RWPE2 (cell line): Measurements from ENCODE around the gene SF3B2.
A peak's percentile ranks its signal among the peaks of the same experiment; 100 is the strongest.

Source experiments
- ATAC-seq: fragments of 200-7000 bp; cut with Tn5 transposase; 3 replicates; pipeline ENCODE4 v1.9.1; 2021; ENCODE audit warnings: low read depth
- DNase-seq: peaks from one replicate; pipeline ENCODE4 v3.0.0-alpha.2; 2020; ENCODE audit warnings: low spot score
- H3K27ac ChIP-seq: fragments of 450-650 bp; 2 replicates; pipeline ENCODE4 v1.5.1; 2017; ENCODE audit warnings: mild to moderate bottlenecking; ENCODE audit not compliant: poor library complexity, severe bottlenecking
- H3K27me3 ChIP-seq: fragments of 250-450 bp; sonication (Bioruptor Pico); 2 replicates; pipeline ENCODE4 v1.5.1; 2021; ENCODE audit warnings: mild to moderate bottlenecking, moderate library complexity; ENCODE audit not compliant: insufficient read depth, poor library complexity, severe bottlenecking
- H3K36me3 ChIP-seq: fragments of 250-450 bp; sonication (Bioruptor Pico); 2 replicates; pipeline ENCODE4 v1.5.1; 2020; ENCODE audit warnings: low read depth, mild to moderate bottlenecking, moderate library complexity
- H3K4me1 ChIP-seq: fragments of 250-450 bp; sonication (Bioruptor Pico); 2 replicates; pipeline ENCODE4 v1.5.1; 2021; ENCODE audit warnings: mild to moderate bottlenecking, moderate library complexity; ENCODE audit not compliant: insufficient read depth, poor library complexity, severe bottlenecking
- H3K4me3 ChIP-seq: fragments of 250-450 bp; sonication (Bioruptor Pico); 2 replicates; pipeline ENCODE4 v1.5.1; 2021; ENCODE audit warnings: mild to moderate bottlenecking, moderate library complexity; ENCODE audit not compliant: severe bottlenecking
- H3K9me3 ChIP-seq: fragments of 250-450 bp; sonication (Bioruptor Pico); 2 replicates; pipeline ENCODE4 v1.5.1; 2021; ENCODE audit warnings: mild to moderate bottlenecking, moderate library complexity; ENCODE audit not compliant: severe bottlenecking
- TF ChIP-seq, protein P1 (sequence below): fragments of 450-650 bp; IDR thresholded peaks from one replicate; pipeline ENCODE4 v1.5.1; 2017; ENCODE audit warnings: mild to moderate bottlenecking, moderate library complexity; ENCODE audit not compliant: poor library complexity, severe bottlenecking

The SF3B2 gene

DNA sequence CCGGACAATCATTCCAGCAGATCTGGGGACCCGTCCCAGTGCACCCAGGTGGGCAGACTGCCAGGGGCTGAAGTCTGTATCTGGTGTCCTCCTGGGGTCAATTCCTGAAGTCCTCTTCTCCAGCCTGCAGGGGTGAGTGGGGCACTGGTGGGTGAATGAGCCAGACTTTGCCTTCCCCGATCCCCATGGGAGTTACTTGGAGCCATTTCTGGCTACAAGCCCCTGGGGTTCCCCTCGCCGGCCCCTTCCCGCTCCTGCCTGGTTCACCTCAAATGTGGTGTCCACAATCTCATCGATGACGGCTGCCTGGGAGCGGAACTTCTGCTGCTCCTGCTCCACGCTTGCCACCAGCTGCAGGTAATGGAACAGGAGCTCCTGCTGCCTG lies 35.4 kb upstream of the SF3B2 start:
- TF ChIP-seq, protein P1, sequence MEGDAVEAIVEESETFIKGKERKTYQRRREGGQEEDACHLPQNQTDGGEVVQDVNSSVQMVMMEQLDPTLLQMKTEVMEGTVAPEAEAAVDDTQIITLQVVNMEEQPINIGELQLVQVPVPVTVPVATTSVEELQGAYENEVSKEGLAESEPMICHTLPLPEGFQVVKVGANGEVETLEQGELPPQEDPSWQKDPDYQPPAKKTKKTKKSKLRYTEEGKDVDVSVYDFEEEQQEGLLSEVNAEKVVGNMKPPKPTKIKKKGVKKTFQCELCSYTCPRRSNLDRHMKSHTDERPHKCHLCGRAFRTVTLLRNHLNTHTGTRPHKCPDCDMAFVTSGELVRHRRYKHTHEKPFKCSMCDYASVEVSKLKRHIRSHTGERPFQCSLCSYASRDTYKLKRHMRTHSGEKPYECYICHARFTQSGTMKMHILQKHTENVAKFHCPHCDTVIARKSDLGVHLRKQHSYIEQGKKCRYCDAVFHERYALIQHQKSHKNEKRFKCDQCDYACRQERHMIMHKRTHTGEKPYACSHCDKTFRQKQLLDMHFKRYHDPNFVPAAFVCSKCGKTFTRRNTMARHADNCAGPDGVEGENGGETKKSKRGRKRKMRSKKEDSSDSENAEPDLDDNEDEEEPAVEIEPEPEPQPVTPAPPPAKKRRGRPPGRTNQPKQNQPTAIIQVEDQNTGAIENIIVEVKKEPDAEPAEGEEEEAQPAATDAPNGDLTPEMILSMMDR = no peak
- H3K27me3 ChIP-seq = no peaks in the 10 kb centered on the region
- H3K9me3 ChIP-seq = no peaks in the 10 kb centered on the region
- peaks cover 38% of the 10 kb centered on the region for H3K4me1 ChIP-seq
- H3K27ac ChIP-seq = peak overlapping the region; percentile 75
- no peak overlapping the region for H3K4me3 ChIP-seq
- DNase-seq (peak; percentile 66), ATAC-seq (no peak)
- H3K36me3 ChIP-seq = no peaks in the 10 kb centered on the region

DNA sequence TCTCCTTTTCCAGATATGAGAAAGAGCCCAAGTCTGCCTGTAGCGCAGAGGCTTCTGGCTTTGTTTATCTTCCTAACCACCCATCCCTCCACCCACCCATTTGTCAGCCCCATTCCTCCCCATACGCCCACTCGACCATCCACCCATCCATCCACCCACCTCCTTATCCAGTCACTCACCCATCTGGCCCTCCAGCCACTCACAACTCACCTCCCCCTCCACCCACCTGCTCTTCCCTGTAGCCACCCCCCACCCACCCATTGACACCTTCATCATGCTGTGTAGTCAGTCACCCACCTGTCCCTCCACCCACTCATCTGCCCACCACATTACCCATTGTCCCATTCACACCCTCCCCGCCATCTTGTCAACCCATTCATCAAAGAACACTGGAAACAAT lies 34.8 kb upstream of the SF3B2 start:
- H3K4me1 ChIP-seq = peaks cover 33% of the 10 kb centered on the region
- H3K27ac ChIP-seq = no peak overlapping the region
- H3K9me3 ChIP-seq = no peaks in the 10 kb centered on the region
- DNase-seq (no peak), ATAC-seq (no peak)
- H3K4me3 ChIP-seq = no peak overlapping the region
- TF ChIP-seq, protein P1 = no peak
- no peaks in the 10 kb centered on the region for H3K36me3 ChIP-seq
- H3K27me3 ChIP-seq = no peaks in the 10 kb centered on the region

DNA sequence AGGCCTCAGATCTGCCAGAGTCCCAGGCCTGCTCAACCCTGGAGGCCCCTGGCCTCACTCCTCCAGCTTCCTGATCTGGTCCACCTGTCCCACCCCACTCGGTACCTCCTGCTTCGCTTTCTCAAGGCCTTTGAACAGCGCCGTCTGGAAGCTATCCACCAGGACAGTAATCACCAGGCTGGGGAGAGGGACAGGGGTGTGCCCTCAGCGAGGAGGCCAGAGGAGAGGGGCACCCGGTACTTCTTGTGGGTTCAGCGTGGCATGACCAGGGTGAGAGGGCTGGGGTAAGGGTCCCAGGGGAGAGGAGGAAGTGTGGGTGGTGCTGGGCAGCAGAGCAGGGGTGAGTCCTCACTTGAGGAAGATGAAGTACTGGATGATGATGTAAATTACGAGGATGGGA lies 32.0 kb upstream of the SF3B2 start:
- no peak overlapping the region for H3K4me3 ChIP-seq
- TF ChIP-seq, protein P1 = no peak
- no peak for ATAC-seq

DNA sequence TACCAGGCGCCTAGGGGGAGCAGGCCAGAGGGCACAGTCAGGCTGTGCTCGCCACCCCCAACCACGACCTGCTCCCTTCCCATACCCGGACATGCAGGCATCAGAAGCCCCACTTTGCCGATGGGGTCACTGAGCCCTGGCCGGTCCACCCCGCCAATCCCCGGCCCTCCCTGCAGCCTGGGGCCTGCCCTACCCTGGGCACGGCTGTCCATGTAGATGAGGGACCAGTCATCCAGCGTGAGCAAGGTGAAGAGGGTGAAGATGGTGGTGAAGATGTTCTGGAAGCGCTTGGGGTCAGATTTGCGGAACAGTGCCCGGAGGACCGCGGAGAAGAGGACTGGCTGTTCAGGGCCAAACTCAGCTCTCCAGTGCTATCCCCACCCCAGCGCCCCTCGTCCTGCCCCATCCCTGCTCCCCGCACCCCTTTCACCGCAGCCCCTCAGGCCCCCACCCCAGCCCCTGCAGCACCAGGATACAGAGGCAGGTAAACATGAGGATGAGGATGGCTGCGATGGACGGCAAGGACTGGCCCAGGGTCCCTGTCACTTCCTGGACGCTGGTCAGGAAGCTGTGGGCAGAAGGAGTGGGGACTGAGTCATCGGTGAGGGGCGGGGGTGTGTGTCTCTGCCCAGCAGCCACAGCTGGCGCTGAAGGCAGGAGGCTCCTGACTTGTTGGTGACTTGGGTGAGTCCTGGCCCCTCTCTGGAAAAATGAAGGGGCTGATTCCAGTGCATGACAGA lies 31.4 kb upstream of the SF3B2 start:
- peak; percentile 76 for DNase-seq
- H3K27ac ChIP-seq = peak overlapping the region; percentile 49

More for the DNA sequence above, 32.0 kb upstream of the SF3B2 start:
- peak; percentile 60 for DNase-seq
- H3K27ac ChIP-seq = peak overlapping the region; percentile 49
- H3K27me3 ChIP-seq = no peaks in the 10 kb centered on the region
- peaks cover 20% of the 10 kb centered on the region for H3K4me1 ChIP-seq
- no peaks in the 10 kb centered on the region for H3K36me3 ChIP-seq
- H3K9me3 ChIP-seq = no peaks in the 10 kb centered on the region

More for the DNA sequence above, 31.4 kb upstream of the SF3B2 start:
- Histone ChIP-seq H3K9me3 (no peaks in the 10 kb centered on the region), H3K27me3 (no peaks in the 10 kb centered on the region), H3K36me3 (no peaks in the 10 kb centered on the region), H3K4me3 (no peak overlapping the region), H3K4me1 (peaks cover 15% of the 10 kb centered on the region)
- TF ChIP-seq, protein P1 = no peak
- peak; percentile 83 for ATAC-seq
